ENCODE data around the gene MCAT. TPM values are rescaled to one million over a fixed set of nuclear protein-coding genes. Genes with fewer than 3 reads are reported as not detected.

Gene MCAT
- total RNA-seq, 1 donor from 2014 or later, result 8.6 TPM

GRCh38 chr22:43135565-43135964 lies 7.6 kb downstream of the MCAT start:
- Mint-ChIP-seq H3K4me3 (ENCODE audit: unreplicated experiment) (no peak overlapping the region), H3K36me3 (ENCODE audit: low read depth) (peaks cover 9% of the 10 kb centered on the region), H3K4me1 (ENCODE audit: low read depth) (no peaks in the 10 kb centered on the region), H3K9me3 (ENCODE audit: low read depth) (no peaks in the 10 kb centered on the region), H3K27me3 (ENCODE audit: low read depth) (no peaks in the 10 kb centered on the region), H3K27ac (ENCODE audit: unreplicated experiment) (no peak overlapping the region)
- no peak for TF ChIP-seq CTCF (IDR thresholded peaks at IDR 0.05)
- no peak for DNase-seq (ENCODE audit: low spot score)

- Mint-ChIP-seq H3K27me3 (ENCODE audit: low read depth) (no peaks in the 10 kb centered on the region), H3K36me3 (ENCODE audit: low read depth) (peaks cover 7% of the 10 kb centered on the region), H3K4me3 (ENCODE audit: unreplicated experiment) (no peak overlapping the region), H3K4me1 (ENCODE audit: low read depth) (no peaks in the 10 kb centered on the region), H3K9me3 (ENCODE audit: low read depth) (no peaks in the 10 kb centered on the region), H3K27ac (ENCODE audit: unreplicated experiment) (no peak overlapping the region)
- DNase-seq (ENCODE audit: low spot score), result no peak
- no peak for TF ChIP-seq CTCF (IDR thresholded peaks at IDR 0.05)
Observed at GRCh38 chr22:43134553-43134952, 8.6 kb downstream of the MCAT start.

GRCh38 chr22:43133401-43133800 lies 9.8 kb downstream of the MCAT start:
- Mint-ChIP-seq H3K36me3 (ENCODE audit: low read depth) (peaks cover 7% of the 10 kb centered on the region), H3K27me3 (ENCODE audit: low read depth) (no peaks in the 10 kb centered on the region), H3K4me3 (ENCODE audit: unreplicated experiment) (no peak overlapping the region), H3K4me1 (ENCODE audit: low read depth) (no peaks in the 10 kb centered on the region), H3K9me3 (ENCODE audit: low read depth) (no peaks in the 10 kb centered on the region), H3K27ac (ENCODE audit: unreplicated experiment) (no peak overlapping the region)
- no peak for TF ChIP-seq CTCF (IDR thresholded peaks at IDR 0.05)
- DNase-seq (ENCODE audit: low spot score), result no peak

GRCh38 chr22:43131773-43132501 lies 11.3 kb downstream of the MCAT start:
- Mint-ChIP-seq H3K27me3 (ENCODE audit: low read depth) (no peaks in the 10 kb centered on the region), H3K27ac (ENCODE audit: unreplicated experiment) (no peak overlapping the region), H3K4me1 (ENCODE audit: low read depth) (peaks cover 4% of the 10 kb centered on the region)

More at GRCh38 chr22:43131773-43132501, 11.3 kb downstream of the MCAT start:
- TF ChIP-seq CTCF (IDR thresholded peaks at IDR 0.05), result no peak
- Mint-ChIP-seq H3K9me3 (ENCODE audit: low read depth) (no peaks in the 10 kb centered on the region), H3K36me3 (ENCODE audit: low read depth) (peaks cover 7% of the 10 kb centered on the region), H3K4me3 (ENCODE audit: unreplicated experiment) (no peak overlapping the region)
- DNase-seq (ENCODE audit: low spot score), result no peak

All from chondrocyte (in vitro differentiated cells).